ENCODE results near the gene ITK.

ITK gene

DNA sequence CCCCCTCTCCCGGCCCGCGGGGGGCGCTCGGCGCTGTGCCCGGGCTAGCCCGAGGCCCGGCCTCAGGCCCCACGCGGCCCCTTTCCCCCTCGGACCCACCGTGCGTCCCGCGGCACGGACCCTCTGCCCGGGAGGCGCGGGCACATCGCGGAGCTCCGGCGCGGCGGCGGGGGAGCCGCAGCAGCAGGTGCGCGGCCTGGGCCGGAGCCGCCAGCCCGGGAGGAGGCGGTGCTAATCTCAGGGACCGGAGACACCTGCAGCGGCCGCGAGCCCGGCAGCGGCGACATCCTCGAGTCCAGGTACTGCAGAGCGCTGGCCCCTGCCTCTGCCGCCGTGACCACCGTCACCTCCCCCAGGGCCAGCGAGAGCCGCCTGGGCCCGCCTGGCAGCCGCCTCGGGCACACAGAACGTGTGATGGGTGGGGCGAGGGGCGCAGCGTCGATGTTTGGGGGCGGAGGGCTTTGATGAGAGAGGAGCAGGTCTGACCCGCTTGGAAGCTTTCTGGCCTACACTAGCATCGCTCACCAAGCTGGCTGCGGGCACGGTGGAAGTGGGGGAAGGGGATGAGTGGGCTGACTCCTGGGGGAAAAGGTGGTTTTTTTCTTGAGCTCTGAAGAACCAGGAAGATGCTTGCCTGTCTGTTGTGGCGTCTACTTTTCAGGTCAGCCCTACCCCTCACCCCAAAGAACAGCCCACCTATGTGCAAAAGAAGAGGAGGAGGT lies 85.8 kb downstream of the ITK start:
- peak; percentile 46 for TF ChIP-seq CTCF (IDR thresholded peaks at IDR 0.05; ENCODE audit: extremely low read depth, insufficient read depth, missing control alignments)
- in situ Hi-C loops (cut with MboI; ENCODE audit: low pct_unique_long_range_greater_than_20kb, low sequenced_read_pairs, unreplicated experiment) = no loop called here
- DNase-seq (ENCODE audit: low spot score) = peak; percentile 65

GRCh38 chr5:157267025-157267424 lies 86.4 kb downstream of the ITK start:
- in situ Hi-C loops (cut with MboI; ENCODE audit: low pct_unique_long_range_greater_than_20kb, low sequenced_read_pairs, unreplicated experiment) = no loop called here
- no peak for TF ChIP-seq CTCF (IDR thresholded peaks at IDR 0.05; ENCODE audit: extremely low read depth, insufficient read depth, missing control alignments)
- no peak for DNase-seq (ENCODE audit: low spot score)

DNA sequence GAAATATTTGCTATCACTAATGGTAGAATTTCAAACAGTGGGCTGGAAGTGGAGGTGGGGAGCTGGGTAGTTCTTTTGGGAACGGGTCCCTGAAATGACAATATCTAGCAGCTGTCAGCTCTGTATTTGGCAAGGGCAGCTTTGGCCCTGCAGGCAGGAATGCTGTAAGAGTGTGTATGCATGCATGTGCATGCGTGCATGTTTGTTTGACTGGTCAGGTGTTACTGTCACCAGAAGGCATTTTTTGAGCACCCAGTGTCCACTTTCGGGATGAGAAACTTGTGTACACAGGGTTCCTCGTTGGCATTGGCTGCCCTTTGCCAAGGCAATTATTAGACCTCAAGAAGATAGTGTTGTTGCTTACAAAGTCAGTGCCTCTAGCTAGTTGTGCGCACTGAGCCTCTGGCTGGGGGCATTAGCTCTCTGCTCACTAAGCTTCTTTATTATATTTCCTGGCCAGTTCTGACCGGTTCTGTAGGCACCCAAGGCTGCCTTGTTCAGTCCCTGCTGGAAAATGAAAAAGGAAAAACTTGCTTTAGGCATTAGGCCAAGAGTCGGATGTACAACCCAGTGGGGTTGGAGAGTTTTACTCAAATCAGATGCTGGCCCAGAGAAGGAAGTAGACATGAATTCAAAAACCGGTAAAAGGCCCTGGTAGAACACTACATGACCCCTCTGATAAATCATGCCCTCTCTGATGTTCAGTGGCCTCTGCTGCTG lies 87.3 kb downstream of the ITK start:
- no peak for TF ChIP-seq CTCF (IDR thresholded peaks at IDR 0.05; ENCODE audit: extremely low read depth, insufficient read depth, missing control alignments)
- in situ Hi-C loops (cut with MboI; ENCODE audit: low pct_unique_long_range_greater_than_20kb, low sequenced_read_pairs, unreplicated experiment) = no loop called here
- no peak for DNase-seq (ENCODE audit: low spot score)

DNA sequence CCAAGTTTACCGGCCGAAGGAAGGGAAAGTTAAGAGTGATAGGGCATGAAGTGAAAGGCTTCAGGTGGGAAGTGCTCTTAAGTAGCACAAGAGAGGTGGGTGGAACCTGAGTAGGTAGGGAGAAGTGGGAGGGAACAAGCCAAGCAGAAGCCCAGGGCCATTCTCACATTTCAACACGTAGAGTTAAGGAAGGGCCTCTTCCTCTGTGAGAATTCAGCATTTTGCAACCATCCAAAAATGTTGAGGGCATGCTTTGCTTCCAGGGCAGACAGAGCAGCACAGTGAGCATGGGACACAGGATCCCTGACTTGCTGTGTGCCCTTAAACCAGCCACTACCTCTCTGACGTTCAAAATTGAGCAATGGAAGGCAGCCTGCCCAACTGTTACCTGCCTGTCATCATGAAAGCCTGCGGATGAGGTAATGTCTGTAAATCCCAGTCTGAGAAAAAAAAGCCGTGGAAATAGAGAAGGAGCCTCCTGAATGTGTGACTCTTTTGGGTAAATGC lies 88.6 kb downstream of the ITK start:
- DNase-seq (ENCODE audit: low spot score) = no peak
- no peak for TF ChIP-seq CTCF (IDR thresholded peaks at IDR 0.05; ENCODE audit: extremely low read depth, insufficient read depth, missing control alignments)
- in situ Hi-C loops (cut with MboI; ENCODE audit: low pct_unique_long_range_greater_than_20kb, low sequenced_read_pairs, unreplicated experiment) = no loop called here

- DNase-seq (ENCODE audit: low spot score) = no peak
These were observed 89.2 kb downstream of the ITK start for GRCh38 chr5:157269761-157270272.

GRCh38 chr5:157270771-157271170 lies 90.1 kb downstream of the ITK start:
- no peak for TF ChIP-seq CTCF (IDR thresholded peaks at IDR 0.05; ENCODE audit: extremely low read depth, insufficient read depth, missing control alignments)
- DNase-seq (ENCODE audit: low spot score) = no peak
- in situ Hi-C loops (cut with MboI; ENCODE audit: low pct_unique_long_range_greater_than_20kb, low sequenced_read_pairs, unreplicated experiment) = no loop called here

More at GRCh38 chr5:157269761-157270272, 89.2 kb downstream of the ITK start:
- in situ Hi-C loops (cut with MboI; ENCODE audit: low pct_unique_long_range_greater_than_20kb, low sequenced_read_pairs, unreplicated experiment) = no loop called here
- no peak for TF ChIP-seq CTCF (IDR thresholded peaks at IDR 0.05; ENCODE audit: extremely low read depth, insufficient read depth, missing control alignments)
